Tibial nerve (tissue), 4 donors: ENCODE data around the gene ZBTB26. TPM values are rescaled to one million over a fixed set of nuclear protein-coding genes. Genes with fewer than 3 reads are reported as not detected.
A peak's percentile ranks its signal among the peaks of the same experiment; 100 is the strongest.
"Not testable (repeated sequence)": the region's sequence is repeated elsewhere in the genome, so short reads cannot be mapped to it uniquely, and the experiment has no call there.

Experiments
- DNase-seq, 2 donors: peaks; one replicate each; pipeline ENCODE4 v3.0.0-alpha.2; 2019; ENCODE audit warnings: low spot score in 2 of 2
- H3K27ac ChIP-seq, 4 donors: fragments of 200-600 bp; sonication (generic) in 3 of 4; one replicate each; pipeline ENCODE4 v1.5.1; 2017 to 2019; ENCODE audit warnings: mild to moderate bottlenecking in 1 of 4
- H3K27me3 ChIP-seq, 2 donors: fragments of 200-600 bp; sonication (generic) in 1 of 2; one replicate each; pipeline versions ENCODE4 v1.5.1 to v1.6.0; 2017 to 2019
- H3K36me3 ChIP-seq, 3 donors: fragments of 200-600 bp; sonication (generic); one replicate each; pipeline ENCODE4 v1.5.1; 2018 to 2019
- H3K4me1 ChIP-seq, 4 donors: fragments of 200-600 bp; sonication (generic) in 3 of 4; one replicate each; pipeline ENCODE4 v1.5.1; 2017 to 2019
- H3K4me3 ChIP-seq, 4 donors: fragments of 200-600 bp; sonication (generic) in 3 of 4; one replicate each; pipeline ENCODE4 v1.5.1; 2017 to 2019; ENCODE audit warnings: mild to moderate bottlenecking in 1 of 4, moderate library complexity in 1 of 4
- H3K9me3 ChIP-seq, 4 donors: fragments of 200-600 bp; sonication (generic) in 3 of 4; one replicate each; pipeline ENCODE4 v1.5.1; 2017 to 2019
- CTCF ChIP-seq, 5 experiments: fragments of 200-600 bp in 3 of 5; fragments of 450-650 bp in 2 of 5; sonication (generic) in 3 of 5; IDR thresholded peaks; one replicate each; pipeline ENCODE4 v1.5.1; 2016 to 2019; ENCODE audit warnings: antibody characterized with exemption in 5 of 5, mild to moderate bottlenecking in 3 of 5, moderate library complexity in 2 of 5
- EP300 ChIP-seq, 2 donors: sonication (generic); formaldehyde crosslinking; IDR thresholded peaks; one replicate each; pipeline ENCODE4 v1.6.1; 2017; ENCODE audit warnings: antibody characterized with exemption in 2 of 2, mild to moderate bottlenecking in 1 of 2
- POLR2A ChIP-seq, 2 donors: fragments of 450-650 bp; IDR thresholded peaks; one replicate each; pipeline ENCODE4 v1.6.1; 2017; ENCODE audit warnings: antibody characterized with exemption in 2 of 2, mild to moderate bottlenecking in 2 of 2, moderate library complexity in 2 of 2
- WGBS, 2 donors: methylation state at CpG; one replicate each; pipeline ENCODE4 v1.1.5; 2018; 5-methylcytosine and 5-hydroxymethylcytosine counted together
- total RNA-seq, 4 donors: library from RNA; depleted of rRNA; stranded (reverse); fragments of >200 nt; gene quantifications; one replicate each; pipeline ENCODE4 v1.1.0, GENCODE V29; 2016

ZBTB26 gene
- total RNA-seq, 4 donors from 2014 or later: 4.9 to 9.0 (median 6.2) TPM

GRCh38 chr9:122912671-122912963 is 18.7 kb downstream of the ZBTB26 start:
- Histone ChIP-seq H3K4me3 (peak overlapping the region; percentile 58 to 91 (median 64)), H3K9me3 (no peaks in the 10 kb centered on the region), H3K27me3 (no peaks in the 10 kb centered on the region), H3K36me3 (peaks cover 0 to 21% (median 0%) of the 10 kb centered on the region in 3 donors), H3K4me1 (peaks cover 0 to 19% (median 7%) of the 10 kb centered on the region in 4 donors), H3K27ac (peak overlapping the region in 3 of 4 donors; percentile 79 to 87 (median 79))
- TF ChIP-seq CTCF (IDR thresholded peaks at IDR 0.05): no peak
- no peak for TF ChIP-seq POLR2A (IDR thresholded peaks at IDR 0.05)
- TF ChIP-seq EP300 (IDR thresholded peaks at IDR 0.05): no peak
- DNase-seq: no peak
- 3 to 4% methylated on average over 9 of the region's 9 CpGs for WGBS, 2 donors

- DNase-seq, H3K27ac ChIP-seq, H3K27me3 ChIP-seq, H3K4me3 ChIP-seq, H3K9me3 ChIP-seq: not testable (repeated sequence)
- Histone ChIP-seq H3K36me3 (peaks cover 0 to 17% (median 0%) of the 10 kb centered on the region in 3 donors), H3K4me1 (peaks cover 0 to 35% (median 13%) of the 10 kb centered on the region in 4 donors)
- WGBS, 2 donors: 95 to 97% methylated on average over 16 of the region's 16 CpGs
Observed at GRCh38 chr9:122906122-122906521, 25.2 kb downstream of the ZBTB26 start.

- 0 to 1% methylated on average over 38 of the region's 77 CpGs for WGBS, 2 donors
- Histone ChIP-seq H3K36me3 (peaks cover 0 to 6% (median 0%) of the 10 kb centered on the region in 3 donors), H3K27ac (peak within 1 kb of the TSS; percentile 90 to 99 (median 96)), H3K27me3 (no peaks in the 10 kb centered on the region), H3K4me3 (peak within 1 kb of the TSS; percentile 62 to 99 (median 90)), H3K9me3 (no peaks in the 10 kb centered on the region), H3K4me1 (peaks cover 0 to 46% (median 19%) of the 10 kb centered on the region in 4 donors)
- DNase-seq: peak; percentile 96 to 99
- peak; percentile 81 to 95 for TF ChIP-seq EP300 (IDR thresholded peaks at IDR 0.05)
- peak; percentile 86 to 95 for TF ChIP-seq POLR2A (IDR thresholded peaks at IDR 0.05)
- peak in 2 of 5 experiments; percentile 48 to 55 for TF ChIP-seq CTCF (IDR thresholded peaks at IDR 0.05)
Observed at GRCh38 chr9:122904823-122905710, 26.2 kb downstream of the ZBTB26 start, which contains the start of gene RC3H2. Gene RC3H2, minus strand, starts transcription at chr9:122905359. Its CDS starts 7,850 bp downstream, at chr9:122897509.

GRCh38 chr9:122904466-122904822 is 26.9 kb downstream of the ZBTB26 start:
- no peak for DNase-seq
- 0 to 1% methylated on average over 8 of the region's 8 CpGs for WGBS, 2 donors
- H3K27me3 ChIP-seq: no peaks in the 10 kb centered on the region
- TF ChIP-seq CTCF (IDR thresholded peaks at IDR 0.05): no peak
- no peak for TF ChIP-seq EP300 (IDR thresholded peaks at IDR 0.05)
- no peak for TF ChIP-seq POLR2A (IDR thresholded peaks at IDR 0.05)
- H3K36me3 ChIP-seq: no peaks in the 10 kb centered on the region
- H3K9me3 ChIP-seq: no peaks in the 10 kb centered on the region
- H3K4me1 ChIP-seq: peaks cover 0 to 52% (median 19%) of the 10 kb centered on the region in 4 donors
- H3K4me3 ChIP-seq: peak overlapping the region; percentile 62 to 99 (median 90)
- H3K27ac ChIP-seq: peak overlapping the region; percentile 90 to 99 (median 96)

- Histone ChIP-seq H3K4me1 (peaks cover 0 to 78% (median 19%) of the 10 kb centered on the region in 4 donors), H3K27ac (no peak overlapping the region), H3K36me3 (peaks cover 0 to 5% (median under 1%) of the 10 kb centered on the region in 3 donors), H3K27me3 (no peaks in the 10 kb centered on the region), H3K4me3 (no peak overlapping the region), H3K9me3 (no peaks in the 10 kb centered on the region)
- no peak for DNase-seq
- TF ChIP-seq EP300 (IDR thresholded peaks at IDR 0.05) (no peak), POLR2A (IDR thresholded peaks at IDR 0.05) (no peak), CTCF (IDR thresholded peaks at IDR 0.05) (no peak)
- 36 to 39% methylated on average over 2 of the region's 2 CpGs for whole genome bisulfite sequencing, 2 donors
Observed at GRCh38 chr9:122900791-122901190, 30.5 kb downstream of the ZBTB26 start.
